SHP77 treated with DMSO at 0.1 percent for 48 hours (cell line): ENCODE results near the gene TCF25.

ENCODE experiments used
- DNase-seq: peaks from one replicate; lab custom pipeline; 2025; lab: John Stamatoyannopoulos, UW

The TCF25 gene

GRCh38 chr16:89880477-89881367 is 7.3 kb downstream of the TCF25 start:
- no peak for DNase-seq

GRCh38 chr16:89881368-89881730 is 8.0 kb downstream of the TCF25 start:
- DNase-seq: no peak

- DNase-seq: no peak
Observed at GRCh38 chr16:89883346-89884040, 10.1 kb downstream of the TCF25 start.

- no peak for DNase-seq
Observed at GRCh38 chr16:89884041-89884421, 10.6 kb downstream of the TCF25 start.

GRCh38 chr16:89887243-89887642 is 13.9 kb downstream of the TCF25 start:
- no peak for DNase-seq

GRCh38 chr16:89890200-89890599 is 16.8 kb downstream of the TCF25 start:
- no peak for DNase-seq

- no peak for DNase-seq
Observed at GRCh38 chr16:89890886-89891657, 17.7 kb downstream of the TCF25 start.

GRCh38 chr16:89892055-89892630 is 18.8 kb downstream of the TCF25 start:
- no peak for DNase-seq

GRCh38 chr16:89892635-89893034 is 19.2 kb downstream of the TCF25 start:
- no peak for DNase-seq

GRCh38 chr16:89893642-89894548 is 20.5 kb downstream of the TCF25 start:
- no peak for DNase-seq

- DNase-seq: no peak
Observed at GRCh38 chr16:89895482-89896250, 22.3 kb downstream of the TCF25 start.

- no peak for DNase-seq
Observed at GRCh38 chr16:89897204-89897603, 23.8 kb downstream of the TCF25 start.

GRCh38 chr16:89898201-89898967 is 25.0 kb downstream of the TCF25 start:
- no peak for DNase-seq

- DNase-seq: no peak
Observed at GRCh38 chr16:89899879-89900481, 26.6 kb downstream of the TCF25 start.

GRCh38 chr16:89900885-89901284 is 27.5 kb downstream of the TCF25 start:
- no peak for DNase-seq

- no peak for DNase-seq
Observed at GRCh38 chr16:89902980-89903379, 29.6 kb downstream of the TCF25 start.

- no peak for DNase-seq
Observed at GRCh38 chr16:89903908-89904515, 30.6 kb downstream of the TCF25 start.

GRCh38 chr16:89904606-89905510 is 31.5 kb downstream of the TCF25 start:
- DNase-seq: no peak
